BJ (cell line): ENCODE measurements around the gene WDR53. TPM values are rescaled to one million over a fixed set of nuclear protein-coding genes. Genes with fewer than 3 reads are reported as not detected.
"Not testable (repeated sequence)": the region's sequence is repeated elsewhere in the genome, so short reads cannot be mapped to it uniquely, and the experiment has no call there.

Source experiments
- CTCF ChIA-PET: fragments of 350-600 bp; formaldehyde crosslinking; extraction: SDS; loops from one replicate; lab custom pipeline; 2021; ENCODE audit warnings: antibody characterized with exemption, inconsistent platforms; lab: Yijun Ruan, JAX
- POLR2A ChIA-PET: fragments of 300-600 bp; sonication (Branson Sonifier 250); formaldehyde crosslinking; extraction: SDS; loops from one replicate; lab custom pipeline; 2021; ENCODE audit warnings: antibody characterized with exemption; lab: Charles Lee
- DNase-seq: peaks from one replicate; pipeline ENCODE4 v3.0.0-alpha.2; 2011; ENCODE audit warnings: low read depth
- H3K27me3 ChIP-seq: 2 replicates; pipeline ENCODE4 v1.6.0; 2011; ENCODE audit warnings: low read length; ENCODE audit not compliant: control insufficient read depth, insufficient read depth
- H3K36me3 ChIP-seq: 2 replicates; pipeline ENCODE4 v1.5.1; 2011; ENCODE audit warnings: low read length; ENCODE audit not compliant: control insufficient read depth, insufficient read depth
- H3K4me3 ChIP-seq: 2 replicates; pipeline ENCODE4 v1.5.1; 2011; ENCODE audit warnings: low read depth, mild to moderate bottlenecking, control low read depth, low read length
- CTCF ChIP-seq: IDR thresholded peaks from 2 replicates; pipeline ENCODE4 v1.5.1; 2011; ENCODE audit warnings: low read depth, mild to moderate bottlenecking, control low read depth, inconsistent platforms, low read length, moderate library complexity; ENCODE audit not compliant: insufficient read depth
- polyA plus RNA-seq: library from polyadenylated mRNA; depleted of rRNA; stranded (reverse); fragments of >200 nt; gene quantifications from 2 replicates; pipeline ENCODE4 v1.2.3, GENCODE V29; 2011

WDR53 gene
- polyA plus RNA-seq, 1 experiment = 4.2 TPM

GRCh38 chr3:196528639-196529233 lies 39.6 kb downstream of the WDR53 start:
- Histone ChIP-seq H3K27me3 (no peaks in the 10 kb centered on the region; the same call in 1 of the 2 replicates), H3K4me3 (peak overlapping the region; percentile 49), H3K36me3 (no peaks in the 10 kb centered on the region)
- no peak for DNase-seq
- TF ChIP-seq CTCF = peak; percentile 51
- ChIA-PET CTCF (interaction anchor here (0.5 to 3.2 kb wide), 21 partner anchors 9 to 774 kb away, joined by 3 to 19 read pairs (median 4); partner anchors contain the start of gene FBXO45), POLR2A (no interaction called here)

GRCh38 chr3:196525141-196525540 lies 43.2 kb downstream of the WDR53 start:
- Histone ChIP-seq H3K36me3 (no peaks in the 10 kb centered on the region), H3K4me3 (no peak overlapping the region), H3K27me3 (no peaks in the 10 kb centered on the region; the same call in 1 of the 2 replicates)
- CTCF ChIA-PET = interaction anchor here (0.6 to 5.9 kb wide), 3 partner anchors 30 to 455 kb away, joined by 3 to 42 read pairs (median 4); no protein-coding TSS in a partner anchor
- no peak for DNase-seq
- POLR2A ChIA-PET = no interaction called here
- TF ChIP-seq CTCF = no peak

GRCh38 chr3:196524527-196524926 lies 43.8 kb downstream of the WDR53 start:
- no peak for TF ChIP-seq CTCF
- POLR2A ChIA-PET = no interaction called here
- Histone ChIP-seq H3K27me3 (no peaks in the 10 kb centered on the region; the same call in 1 of the 2 replicates), H3K4me3 (no peak overlapping the region), H3K36me3 (no peaks in the 10 kb centered on the region)
- CTCF ChIA-PET = interaction anchor here (0.9 to 5.9 kb wide), 4 partner anchors 12 to 271 kb away, joined by 4 to 42 read pairs (median 4); no protein-coding TSS in a partner anchor
- DNase-seq = no peak

- TF ChIP-seq CTCF = no peak
- DNase-seq = no peak
- ChIA-PET POLR2A (no interaction called here), CTCF (interaction anchor here (0.6 to 5.9 kb wide), 6 partner anchors 13 to 270 kb away, joined by 3 to 42 read pairs (median 4); partner anchors contain the start of gene DYNLT2B)
- no peak overlapping the region for H3K4me3 ChIP-seq
- no peaks in the 10 kb centered on the region; the same call in 1 of the 2 replicates for H3K27me3 ChIP-seq
- no peaks in the 10 kb centered on the region for H3K36me3 ChIP-seq
These were observed 44.5 kb downstream of the WDR53 start for GRCh38 chr3:196523841-196524240.

DNA sequence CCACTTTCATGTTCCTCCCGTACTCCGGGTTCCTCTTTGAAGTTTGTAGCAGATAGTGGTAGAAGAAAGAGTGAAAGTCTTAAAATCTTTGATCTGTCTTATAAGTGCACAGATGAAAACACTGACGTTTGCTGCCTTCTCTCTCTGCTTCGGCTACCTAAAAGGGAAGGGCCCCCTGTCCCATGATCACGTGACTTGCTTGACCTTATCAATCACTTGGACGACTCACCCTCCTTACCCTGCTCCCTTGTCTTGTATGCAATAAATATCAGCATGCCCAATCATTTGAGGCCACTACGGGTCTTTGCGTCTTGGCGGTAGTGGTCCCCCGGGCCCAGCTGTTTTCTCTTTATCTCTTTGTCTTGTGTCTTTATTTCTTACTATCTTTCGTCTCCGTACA lies 47.1 kb downstream of the WDR53 start:
- H3K36me3 ChIP-seq, POLR2A ChIA-PET, H3K4me3 ChIP-seq, DNase-seq, H3K27me3 ChIP-seq: not testable (repeated sequence)
- CTCF ChIA-PET = interaction anchor here (0.6 to 5.9 kb wide), 5 partner anchors 15 to 449 kb away, joined by 3 to 42 read pairs (median 7); no protein-coding TSS in a partner anchor
